ENCODE results near the gene TBX20.
"Not testable (repeated sequence)": the region's sequence is repeated elsewhere in the genome, so short reads cannot be mapped to it uniquely, and the experiment has no call there.

DNA sequence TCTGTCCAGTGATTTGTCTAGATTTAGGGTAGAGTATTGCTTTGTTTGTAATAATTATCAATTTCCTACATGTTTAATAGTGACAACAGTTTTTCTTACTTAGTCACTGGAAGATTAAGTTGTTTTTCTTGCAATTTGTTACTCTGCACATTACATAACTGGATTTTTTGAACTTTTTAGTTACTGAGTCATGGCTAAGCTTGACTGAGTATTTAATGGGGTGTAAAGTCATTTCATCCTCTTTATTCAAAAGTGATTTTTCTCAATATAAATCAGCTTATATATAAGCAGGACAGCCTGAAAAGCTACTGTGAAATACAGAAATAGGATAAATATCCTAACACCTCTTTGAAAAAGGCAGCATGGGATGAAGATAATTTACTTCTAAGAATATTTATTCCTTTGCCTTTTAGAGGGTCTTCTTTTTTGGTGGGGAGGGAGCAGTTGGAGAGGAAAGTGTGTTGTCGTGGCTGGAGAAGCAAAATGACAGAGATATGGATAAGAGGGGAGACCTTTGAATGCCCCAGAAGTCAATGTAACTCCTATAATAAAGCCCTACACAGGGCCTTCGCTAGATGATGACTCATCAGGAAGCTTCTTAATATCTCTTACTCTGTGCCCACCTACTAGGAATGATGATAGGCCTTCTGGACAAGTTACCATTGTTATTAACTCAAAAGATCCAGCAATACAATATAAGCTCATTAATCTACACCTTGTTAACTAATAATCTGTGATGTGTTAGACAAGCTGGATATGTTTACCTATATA is 55.3 kb downstream of the TBX20 start:
- TF ChIP-seq EZH2 (conservative IDR thresholded peaks at IDR 0.05; ENCODE audit: low read depth, low read length); CTCF (CRISPR knock-in tag; IDR thresholded peaks at IDR 0.05); FOXP1 (IDR thresholded peaks at IDR 0.05); FOXP1 (CRISPR knock-in tag; IDR thresholded peaks at IDR 0.05); ZNF292 (CRISPR knock-in tag; IDR thresholded peaks at IDR 0.05; ENCODE audit: borderline replicate concordance, low read depth); CERS6 (CRISPR knock-in tag; IDR thresholded peaks at IDR 0.05); ZNF605 (CRISPR knock-in tag; IDR thresholded peaks at IDR 0.05); ZBTB33 (CRISPR knock-in tag; IDR thresholded peaks at IDR 0.05); SOX6 (IDR thresholded peaks at IDR 0.05); SOX6 (CRISPR knock-in tag; IDR thresholded peaks at IDR 0.05); ZNF274 (CRISPR knock-in tag; IDR thresholded peaks at IDR 0.05); CHCHD3 (CRISPR knock-in tag; IDR thresholded peaks at IDR 0.05): not testable (repeated sequence)
- TF ChIP-seq, protein P1, sequence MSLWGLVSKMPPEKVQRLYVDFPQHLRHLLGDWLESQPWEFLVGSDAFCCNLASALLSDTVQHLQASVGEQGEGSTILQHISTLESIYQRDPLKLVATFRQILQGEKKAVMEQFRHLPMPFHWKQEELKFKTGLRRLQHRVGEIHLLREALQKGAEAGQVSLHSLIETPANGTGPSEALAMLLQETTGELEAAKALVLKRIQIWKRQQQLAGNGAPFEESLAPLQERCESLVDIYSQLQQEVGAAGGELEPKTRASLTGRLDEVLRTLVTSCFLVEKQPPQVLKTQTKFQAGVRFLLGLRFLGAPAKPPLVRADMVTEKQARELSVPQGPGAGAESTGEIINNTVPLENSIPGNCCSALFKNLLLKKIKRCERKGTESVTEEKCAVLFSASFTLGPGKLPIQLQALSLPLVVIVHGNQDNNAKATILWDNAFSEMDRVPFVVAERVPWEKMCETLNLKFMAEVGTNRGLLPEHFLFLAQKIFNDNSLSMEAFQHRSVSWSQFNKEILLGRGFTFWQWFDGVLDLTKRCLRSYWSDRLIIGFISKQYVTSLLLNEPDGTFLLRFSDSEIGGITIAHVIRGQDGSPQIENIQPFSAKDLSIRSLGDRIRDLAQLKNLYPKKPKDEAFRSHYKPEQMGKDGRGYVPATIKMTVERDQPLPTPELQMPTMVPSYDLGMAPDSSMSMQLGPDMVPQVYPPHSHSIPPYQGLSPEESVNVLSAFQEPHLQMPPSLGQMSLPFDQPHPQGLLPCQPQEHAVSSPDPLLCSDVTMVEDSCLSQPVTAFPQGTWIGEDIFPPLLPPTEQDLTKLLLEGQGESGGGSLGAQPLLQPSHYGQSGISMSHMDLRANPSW (CRISPR knock-in tag; IDR thresholded peaks at IDR 0.05; ENCODE audit: borderline replicate concordance) = not testable (repeated sequence)
